OCI-LY7 (cell line): ENCODE measurements around the gene IRX1.

Experiments used
- EZH2phosphoT487 ChIP-seq: fragments of 200-600 bp; sonication (generic); IDR thresholded peaks from 2 replicates; pipeline ENCODE4 v1.6.1; 2018; ENCODE audit warnings: low read depth, borderline replicate concordance, mild to moderate bottlenecking, mixed run types, antibody characterized with exemption, low read length, moderate library complexity, mixed read lengths
- TF ChIP-seq, protein P1 (sequence below): fragments of 200-600 bp; sonication (generic); conservative IDR thresholded peaks from 2 replicates; pipeline ENCODE4 v1.5.1; 2014; ENCODE audit warnings: mild to moderate bottlenecking, antibody characterized with exemption, low read length, moderate library complexity, mixed read lengths

DNA sequence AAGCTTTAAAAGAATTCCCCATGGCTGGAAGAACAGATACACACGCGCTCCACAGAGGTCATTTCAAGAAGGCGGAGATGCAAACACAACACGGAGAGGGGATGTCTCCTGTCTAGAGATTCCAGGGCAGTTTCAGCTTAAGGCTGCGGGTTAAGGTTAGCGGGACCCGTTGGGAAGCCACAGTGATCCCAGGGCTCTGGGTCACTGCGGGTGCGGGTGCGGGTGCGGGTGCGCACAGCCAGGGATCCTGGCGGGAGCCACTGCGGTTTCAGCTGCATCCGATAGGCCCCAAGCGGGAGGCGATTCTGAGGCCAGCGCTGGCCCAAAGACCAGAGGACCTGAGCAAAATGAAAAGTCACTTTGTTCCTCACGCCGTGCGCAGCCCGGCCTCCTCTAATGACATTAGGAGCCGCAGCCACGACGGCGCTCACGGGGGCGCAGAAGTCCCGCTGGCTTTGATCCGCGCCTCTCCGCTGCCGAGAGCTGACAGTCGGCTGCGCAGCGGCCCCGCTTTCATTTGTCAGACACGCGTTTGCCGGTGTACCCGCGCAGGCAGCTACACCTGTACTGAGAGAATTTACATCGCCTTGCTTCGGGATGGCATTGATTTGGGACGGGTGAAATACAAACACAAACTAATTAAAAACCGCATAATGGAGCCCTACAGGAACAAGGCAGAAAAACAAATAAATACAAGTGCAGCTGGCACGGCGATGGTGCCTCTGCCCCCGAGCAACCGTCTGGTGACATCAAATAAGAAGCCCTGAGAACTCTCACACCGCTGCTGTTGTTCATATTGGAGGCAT, 5.3 kb upstream of the IRX1 start:
- TF ChIP-seq, protein P1, sequence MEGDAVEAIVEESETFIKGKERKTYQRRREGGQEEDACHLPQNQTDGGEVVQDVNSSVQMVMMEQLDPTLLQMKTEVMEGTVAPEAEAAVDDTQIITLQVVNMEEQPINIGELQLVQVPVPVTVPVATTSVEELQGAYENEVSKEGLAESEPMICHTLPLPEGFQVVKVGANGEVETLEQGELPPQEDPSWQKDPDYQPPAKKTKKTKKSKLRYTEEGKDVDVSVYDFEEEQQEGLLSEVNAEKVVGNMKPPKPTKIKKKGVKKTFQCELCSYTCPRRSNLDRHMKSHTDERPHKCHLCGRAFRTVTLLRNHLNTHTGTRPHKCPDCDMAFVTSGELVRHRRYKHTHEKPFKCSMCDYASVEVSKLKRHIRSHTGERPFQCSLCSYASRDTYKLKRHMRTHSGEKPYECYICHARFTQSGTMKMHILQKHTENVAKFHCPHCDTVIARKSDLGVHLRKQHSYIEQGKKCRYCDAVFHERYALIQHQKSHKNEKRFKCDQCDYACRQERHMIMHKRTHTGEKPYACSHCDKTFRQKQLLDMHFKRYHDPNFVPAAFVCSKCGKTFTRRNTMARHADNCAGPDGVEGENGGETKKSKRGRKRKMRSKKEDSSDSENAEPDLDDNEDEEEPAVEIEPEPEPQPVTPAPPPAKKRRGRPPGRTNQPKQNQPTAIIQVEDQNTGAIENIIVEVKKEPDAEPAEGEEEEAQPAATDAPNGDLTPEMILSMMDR, result no peak
- no peak for TF ChIP-seq EZH2phosphoT487
